Measurements from ENCODE around the gene COBL.

Gene COBL

GRCh38 chr7:51152706-51153200 lies 163.9 kb downstream of the COBL start:
- no peak for DNase-seq

- DNase-seq: no peak
These were observed 165.2 kb downstream of the COBL start for GRCh38 chr7:51151455-51151854.

GRCh38 chr7:51150193-51150592 lies 166.4 kb downstream of the COBL start:
- no peak for DNase-seq

DNA sequence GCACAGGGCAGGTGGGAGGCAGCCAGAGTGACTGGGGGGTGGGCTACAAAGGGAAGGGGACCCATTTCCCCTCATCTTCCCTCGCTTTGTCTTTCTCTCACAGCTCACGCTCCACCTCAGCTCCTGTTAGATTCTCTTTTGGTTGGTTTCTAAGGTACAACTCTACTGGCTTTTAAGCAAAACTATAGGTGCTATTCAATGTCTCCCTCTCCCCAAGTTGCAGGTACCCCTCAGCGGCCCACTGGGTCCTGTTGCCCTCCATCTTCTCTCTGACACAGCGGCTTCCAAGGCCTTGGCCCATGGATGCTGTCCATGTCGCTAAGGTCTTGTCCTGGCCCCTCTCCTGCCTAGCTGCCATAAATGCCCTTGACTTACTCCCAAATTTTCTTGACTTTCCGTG lies 168.4 kb downstream of the COBL start:
- no peak for DNase-seq

DNA sequence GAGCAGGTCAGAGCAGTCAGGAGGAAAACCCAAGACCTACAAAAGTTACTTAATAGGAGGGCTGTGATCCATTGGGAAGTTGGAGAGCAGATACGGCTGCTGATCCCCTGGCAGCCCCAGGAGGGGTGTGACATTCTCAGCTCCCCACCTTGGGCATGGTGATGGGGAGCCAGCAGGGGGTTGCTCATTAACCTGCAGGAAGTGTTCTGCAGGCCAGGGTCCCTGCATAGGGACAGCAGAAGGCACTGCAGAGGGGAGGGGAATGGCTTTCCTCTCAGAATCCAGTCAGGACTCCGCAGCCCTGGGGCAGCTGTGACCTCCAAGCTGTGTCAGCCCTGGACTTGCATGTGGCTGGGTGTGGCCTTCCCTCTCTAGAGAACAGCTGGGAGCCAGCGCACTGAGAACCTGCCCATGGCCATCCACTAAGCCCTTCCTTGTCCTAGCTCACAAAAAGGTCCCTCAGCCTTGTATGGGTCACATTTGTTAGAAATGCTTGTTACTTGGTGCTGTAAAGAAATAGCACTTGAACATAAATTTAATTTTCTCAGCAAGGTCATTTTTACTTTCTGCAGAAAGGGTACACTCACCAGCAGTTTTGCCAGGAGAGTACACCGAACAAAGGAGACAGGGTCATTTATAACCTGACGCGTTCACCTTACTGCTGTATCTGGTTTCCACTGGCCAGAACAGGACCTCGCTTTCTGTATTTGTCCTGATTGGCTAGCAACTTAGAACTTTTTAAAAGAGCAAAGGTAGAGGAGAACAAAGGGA lies 169.6 kb downstream of the COBL start:
- DNase-seq: no peak

DNA sequence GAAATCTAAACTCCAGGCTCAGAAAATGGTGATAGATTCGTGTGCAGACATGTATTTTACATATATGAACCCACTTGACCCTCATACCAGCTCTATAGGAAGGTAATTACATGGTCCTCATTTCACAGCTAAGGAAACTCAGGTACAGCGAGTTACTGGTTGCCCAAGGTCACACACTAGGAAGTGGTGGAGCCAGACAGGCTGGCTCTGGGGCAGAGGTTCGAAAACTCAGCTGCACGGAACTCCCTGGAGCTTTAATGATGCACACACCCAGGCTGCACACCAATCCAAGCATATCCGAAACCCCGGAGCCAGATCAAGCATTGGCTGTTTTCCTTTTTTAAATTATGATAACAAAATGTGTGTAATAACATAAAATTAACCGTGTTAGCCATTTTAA lies 172.4 kb downstream of the COBL start:
- DNase-seq: no peak

DNA sequence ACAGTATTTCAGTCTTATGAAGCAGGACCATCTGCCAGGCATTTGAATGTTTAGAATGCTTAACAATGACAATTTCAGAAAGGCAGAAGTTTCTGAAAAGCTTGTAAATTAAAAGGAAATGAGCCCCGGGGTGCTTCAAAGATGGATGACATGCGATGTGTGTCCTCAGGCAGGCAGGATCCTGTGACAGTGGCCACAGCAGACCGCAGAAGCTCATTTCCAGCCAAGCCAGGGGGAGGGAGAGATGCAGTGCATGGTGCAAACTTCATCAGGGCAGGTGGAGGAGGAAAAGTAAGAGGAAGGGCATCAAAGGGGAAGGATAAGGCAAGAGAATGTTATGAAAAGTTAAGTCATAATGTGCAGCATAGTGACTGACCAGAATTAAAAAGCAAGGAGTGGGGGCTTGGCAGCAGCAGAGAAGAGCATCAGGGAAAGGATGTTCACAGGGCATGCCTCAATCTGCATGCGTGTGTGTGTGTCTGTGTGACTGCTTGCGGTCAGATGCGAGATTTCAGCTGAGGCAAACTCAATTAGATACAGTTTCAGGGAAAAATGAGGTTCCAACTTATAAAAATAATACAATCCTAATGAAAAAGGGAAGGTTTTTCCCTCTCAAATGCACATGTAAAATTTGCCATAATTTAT lies 173.7 kb downstream of the COBL start:
- DNase-seq: no peak

DNA sequence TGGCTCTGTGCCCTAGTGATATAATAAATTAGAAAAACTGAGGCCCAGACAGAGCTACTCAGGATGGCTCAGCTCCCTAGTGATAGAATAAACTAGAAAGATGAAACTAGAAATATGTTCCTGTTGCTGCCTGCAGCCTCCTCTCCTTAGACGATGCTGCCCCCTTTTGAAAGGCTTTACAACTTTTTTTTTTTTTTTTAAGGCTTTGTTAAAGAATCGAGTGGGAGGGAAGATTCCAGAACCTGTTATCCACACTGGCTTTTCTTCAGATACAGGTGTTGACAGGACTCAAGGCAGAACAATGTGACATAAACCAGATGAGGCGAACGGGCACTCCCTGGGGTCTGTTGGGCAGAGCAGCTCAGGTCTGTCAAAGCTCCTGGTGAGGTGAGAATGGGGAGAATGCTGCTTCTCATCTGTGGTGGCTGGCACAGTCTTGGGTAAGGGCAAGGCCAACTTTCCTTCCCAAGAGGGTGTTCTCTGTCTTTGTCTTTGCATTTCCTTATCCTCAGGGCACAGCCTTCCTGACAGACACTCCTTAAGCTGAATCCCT lies 175.1 kb downstream of the COBL start:
- DNase-seq: peak in 2 of 58 donors; percentile 25 to 37

- DNase-seq: no peak
These were observed 176.1 kb downstream of the COBL start for GRCh38 chr7:51140199-51141164.

GRCh38 chr7:51139796-51140195 lies 176.8 kb downstream of the COBL start:
- no peak for DNase-seq

- no peak for DNase-seq
These were observed 178.2 kb downstream of the COBL start for GRCh38 chr7:51138123-51139085.

- DNase-seq: no peak
These were observed 181.0 kb downstream of the COBL start for GRCh38 chr7:51135576-51135975.

GRCh38 chr7:51134013-51134441 lies 182.6 kb downstream of the COBL start:
- peak in 1 of 58 donors; percentile 13 for DNase-seq

DNA sequence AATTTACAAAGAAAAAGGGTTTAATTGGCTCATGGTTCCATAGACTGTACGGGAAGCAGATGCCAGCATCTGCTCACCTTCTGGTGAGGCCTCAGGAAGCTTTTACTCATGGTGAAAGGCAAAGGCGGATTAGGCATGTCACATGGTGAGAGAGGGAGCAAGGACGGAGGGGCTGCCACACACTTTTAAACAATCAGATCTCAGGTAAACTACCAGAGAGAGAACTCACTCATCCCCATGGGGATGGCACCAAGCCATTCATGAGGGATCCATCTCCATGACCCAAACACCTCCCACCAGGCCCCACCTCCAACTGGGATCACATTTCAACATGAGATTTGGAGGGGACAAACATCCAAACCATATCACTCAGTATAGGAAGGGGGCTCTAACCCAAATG lies 183.9 kb downstream of the COBL start:
- DNase-seq: no peak

- no peak for DNase-seq
These were observed 186.8 kb downstream of the COBL start for GRCh38 chr7:51129527-51130472.

GRCh38 chr7:51128545-51129435 lies 187.8 kb downstream of the COBL start:
- DNase-seq: no peak

DNA sequence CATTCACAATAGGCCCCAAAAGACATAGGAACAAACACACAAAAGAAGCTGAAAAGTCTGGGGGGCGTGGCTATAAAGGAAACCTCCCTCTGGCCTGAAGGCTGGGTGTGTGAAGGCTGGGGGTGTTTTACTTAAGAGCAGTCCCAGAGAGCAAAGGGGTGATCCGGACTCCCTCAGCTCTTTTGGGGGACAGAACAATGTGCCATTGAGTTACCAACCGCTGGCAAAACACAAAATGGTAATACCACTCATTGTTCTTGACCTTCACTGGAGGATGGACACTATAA lies 189.0 kb downstream of the COBL start:
- no peak for DNase-seq
